ENCODE results near the gene GPBAR1. TPM values are rescaled to one million over a fixed set of nuclear protein-coding genes. Genes with fewer than 3 reads are reported as not detected.

GPBAR1 gene
- total and polyA plus RNA-seq, 11 donors = 0.52 to 4.7 (median 1.2) TPM

- Histone ChIP-seq H3K4me3 (no peak overlapping the region), H3K27me3 (no peaks in the 10 kb centered on the region), H3K27ac (no peak overlapping the region), H3K36me3 (no peaks in the 10 kb centered on the region), H3K4me1 (peaks cover 0 to 34% (median 12%) of the 10 kb centered on the region in 12 donors), H3K9me3 (no peaks in the 10 kb centered on the region)
- intact Hi-C loops (cut with DNase I) = loop anchor here in 2 of 10 donors (10.0 kb wide), 1 partner anchor 168 kb away; no protein-coding TSS in a partner anchor
- no peak for TF ChIP-seq POLR2A (IDR thresholded peaks at IDR 0.05)
- TF ChIP-seq CTCF (IDR thresholded peaks at IDR 0.05) = no peak
- no peak for ATAC-seq
- WGBS, 4 donors = 93 to 95% (median 94%) methylated on average over 7 of the region's 7 CpGs
- DNase-seq = no peak
Measured at GRCh38 chr2:218296847-218297246, 36.0 kb downstream of the GPBAR1 start.

- 91 to 92% (median 91%) methylated on average over 6 of the region's 6 CpGs for WGBS, 4 donors
- intact Hi-C loops (cut with DNase I) = loop anchor here in 2 of 10 donors (10.0 kb wide), 1 partner anchor 166 kb away; no protein-coding TSS in a partner anchor
- DNase-seq = no peak
Measured at GRCh38 chr2:218298314-218298875, 37.6 kb downstream of the GPBAR1 start.

GRCh38 chr2:218300141-218300540, 39.3 kb downstream of the GPBAR1 start:
- Histone ChIP-seq H3K4me3 (no peak overlapping the region), H3K27ac (no peak overlapping the region), H3K9me3 (no peaks in the 10 kb centered on the region), H3K36me3 (no peaks in the 10 kb centered on the region), H3K4me1 (peaks cover 0 to 7% (median 0%) of the 10 kb centered on the region in 12 donors), H3K27me3 (no peaks in the 10 kb centered on the region)
- TF ChIP-seq CTCF (IDR thresholded peaks at IDR 0.05) = no peak
- no peak for TF ChIP-seq POLR2A (IDR thresholded peaks at IDR 0.05)
- WGBS, 4 donors = 85 to 91% (median 88%) methylated on average over 4 of the region's 4 CpGs
- intact Hi-C loops (cut with DNase I) = loop anchor here (2.0 to 10.0 kb wide), 8 partner anchors 55 to 167 kb away; partner anchors contain the start of genes CATIP (in 3 of the 10) and CTDSP1 (in 2 of the 10)
- DNase-seq (no peak), ATAC-seq (no peak)

More at GRCh38 chr2:218298314-218298875, 37.6 kb downstream of the GPBAR1 start:
- no peak overlapping the region for H3K4me3 ChIP-seq
- no peaks in the 10 kb centered on the region for H3K27me3 ChIP-seq
- ATAC-seq = no peak
- H3K27ac ChIP-seq = no peak overlapping the region
- H3K36me3 ChIP-seq = no peaks in the 10 kb centered on the region
- H3K4me1 ChIP-seq = peaks cover 0 to 24% (median 4%) of the 10 kb centered on the region in 12 donors
- no peaks in the 10 kb centered on the region for H3K9me3 ChIP-seq
- TF ChIP-seq CTCF (IDR thresholded peaks at IDR 0.05) = no peak
- TF ChIP-seq POLR2A (IDR thresholded peaks at IDR 0.05) = no peak

- TF ChIP-seq CTCF (IDR thresholded peaks at IDR 0.05) (peak; percentile 94 to 99 (median 97)), POLR2A (IDR thresholded peaks at IDR 0.05) (no peak)
- no peaks in the 10 kb centered on the region for H3K9me3 ChIP-seq
- H3K27ac ChIP-seq = no peak overlapping the region
- DNase-seq = peak; percentile 75 to 87 (median 83)
- H3K4me1 ChIP-seq = peaks cover 0 to 7% (median 0%) of the 10 kb centered on the region in 12 donors
- 5 to 10% (median 9%) methylated on average over 9 of the region's 9 CpGs for whole genome bisulfite sequencing, 4 donors
- ATAC-seq = peak; percentile 78 to 86 (median 82)
- no peaks in the 10 kb centered on the region for H3K36me3 ChIP-seq
- H3K4me3 ChIP-seq = no peak overlapping the region
- intact Hi-C loops (cut with DNase I) = loop anchor here (1.0 to 10.0 kb wide), 10 partner anchors 54 to 166 kb away; partner anchors contain the start of genes CATIP (in 7 of the 10) and CTDSP1 (in 2 of the 10)
- no peaks in the 10 kb centered on the region for H3K27me3 ChIP-seq
Measured at GRCh38 chr2:218301176-218301819, 40.5 kb downstream of the GPBAR1 start.

Data from heart left ventricle (tissue), 16 donors.